Small intestine (tissue), 7 donors: ENCODE results near the gene CUTA. TPM values are rescaled to one million over a fixed set of nuclear protein-coding genes. Genes with fewer than 3 reads are reported as not detected.

Experiments used
- DNase-seq, 2 donors: peaks; one replicate each; pipeline versions ENCODE4 v3.0.0 to v3.0.0-alpha.2; 2013
- FAIRE-seq: peaks from 2 replicates; lab custom pipeline; 2012; peaks lifted over from hg19 to GRCh38; lab: Jason Lieb, UNC
- H3K27ac ChIP-seq, 3 donors: one replicate each; pipeline ENCODE4 v1.5.1; 2013; ENCODE audit warnings: low read length in 2 of 3, mild to moderate bottlenecking in 2 of 3, control low read depth in 1 of 3, inconsistent platforms in 1 of 3, low read depth in 1 of 3, moderate library complexity in 1 of 3
- H3K27me3 ChIP-seq, 3 donors: one replicate each; pipeline ENCODE4 v1.6.1; 2013; ENCODE audit warnings: low read length in 3 of 3, inconsistent platforms in 1 of 3; ENCODE audit not compliant: control insufficient read depth in 3 of 3, insufficient read depth in 3 of 3
- H3K36me3 ChIP-seq, 3 donors: one replicate each; pipeline ENCODE4 v1.6.1; 2013; ENCODE audit warnings: low read length in 3 of 3, inconsistent platforms in 1 of 3, low read depth in 1 of 3, mild to moderate bottlenecking in 1 of 3, moderate library complexity in 1 of 3; ENCODE audit not compliant: control insufficient read depth in 3 of 3, insufficient read depth in 2 of 3
- H3K4me1 ChIP-seq, 3 donors: one replicate each; pipeline ENCODE4 v1.6.1; 2013; ENCODE audit warnings: low read length in 2 of 3, inconsistent platforms in 1 of 3, low read depth in 1 of 3, mild to moderate bottlenecking in 1 of 3, moderate library complexity in 1 of 3; ENCODE audit not compliant: control insufficient read depth in 3 of 3, insufficient read depth in 2 of 3
- H3K4me3 ChIP-seq, 3 donors: one replicate each; pipeline ENCODE4 v1.5.1; 2013; ENCODE audit warnings: low read length in 3 of 3, control low read depth in 1 of 3, inconsistent platforms in 1 of 3, low read depth in 1 of 3, mild to moderate bottlenecking in 1 of 3, moderate library complexity in 1 of 3
- H3K9me3 ChIP-seq, 2 donors: one replicate each; pipeline ENCODE4 v1.6.1; 2013; ENCODE audit warnings: low read depth in 1 of 2, low read length in 1 of 2; ENCODE audit not compliant: control insufficient read depth in 2 of 2, insufficient read depth in 1 of 2
- WGBS, 3 donors: extraction: QIAGEN DNeasy Blood & Tissue Kit; methylation state at CpG; one replicate each; pipeline ENCODE4 v1.1.7; 2013; 5-methylcytosine and 5-hydroxymethylcytosine counted together
- polyA plus RNA-seq, 4 donors: library from polyadenylated mRNA; stranded (reverse) in 3 of 4; unstranded in 1 of 4; fragments of 200-250 nt in 3 of 4; fragments of 120-200 nt in 1 of 4; gene quantifications; one replicate each; pipeline versions ENCODE4 v1.2.1 to v1.2.3, GENCODE V29; 2013
- donor health status: healthy with polysubstance abuse.
- donor health status: control.
- donor health status: control.
- donor health status: Bipolar disorder and iron deficiency.
- donor health status: healthy.

CUTA gene
- polyA plus RNA-seq, 4 donors, result 129 to 255 (median 200) TPM

DNA sequence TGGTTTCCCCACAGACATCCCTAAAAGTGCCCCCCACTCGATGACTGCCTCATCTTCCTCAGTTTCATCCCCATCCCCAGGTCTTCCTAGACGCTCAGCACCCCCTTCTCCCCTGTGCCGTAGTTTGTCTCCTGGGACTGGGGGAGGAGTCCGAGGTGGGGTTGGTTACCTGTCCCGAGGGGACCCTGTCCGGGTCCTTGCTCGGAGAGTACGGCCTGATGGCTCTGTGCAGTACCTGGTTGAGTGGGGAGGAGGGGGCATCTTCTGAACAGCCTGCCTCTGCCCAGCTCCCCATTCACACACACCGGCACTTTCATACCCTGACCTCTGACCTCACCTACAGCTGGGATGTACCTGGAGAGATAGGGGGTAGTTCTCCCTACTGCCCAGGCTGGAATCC, 2.1 kb downstream of the CUTA start:
- Histone ChIP-seq H3K36me3 (peaks cover 0 to 45% (median 13%) of the 10 kb centered on the region in 3 donors), H3K27ac (peak overlapping the region in 1 of 3 donors; percentile 26), H3K4me3 (no peak overlapping the region), H3K27me3 (peaks cover 0 to 6% (median 0%) of the 10 kb centered on the region in 3 donors), H3K4me1 (peaks cover 8 to 36% (median 12%) of the 10 kb centered on the region in 3 donors), H3K9me3 (no peaks in the 10 kb centered on the region)
- DNase-seq (no peak), FAIRE-seq (no peak)
- 72 to 80% (median 76%) methylated on average over 9 of the region's 9 CpGs for WGBS, 3 donors

DNA sequence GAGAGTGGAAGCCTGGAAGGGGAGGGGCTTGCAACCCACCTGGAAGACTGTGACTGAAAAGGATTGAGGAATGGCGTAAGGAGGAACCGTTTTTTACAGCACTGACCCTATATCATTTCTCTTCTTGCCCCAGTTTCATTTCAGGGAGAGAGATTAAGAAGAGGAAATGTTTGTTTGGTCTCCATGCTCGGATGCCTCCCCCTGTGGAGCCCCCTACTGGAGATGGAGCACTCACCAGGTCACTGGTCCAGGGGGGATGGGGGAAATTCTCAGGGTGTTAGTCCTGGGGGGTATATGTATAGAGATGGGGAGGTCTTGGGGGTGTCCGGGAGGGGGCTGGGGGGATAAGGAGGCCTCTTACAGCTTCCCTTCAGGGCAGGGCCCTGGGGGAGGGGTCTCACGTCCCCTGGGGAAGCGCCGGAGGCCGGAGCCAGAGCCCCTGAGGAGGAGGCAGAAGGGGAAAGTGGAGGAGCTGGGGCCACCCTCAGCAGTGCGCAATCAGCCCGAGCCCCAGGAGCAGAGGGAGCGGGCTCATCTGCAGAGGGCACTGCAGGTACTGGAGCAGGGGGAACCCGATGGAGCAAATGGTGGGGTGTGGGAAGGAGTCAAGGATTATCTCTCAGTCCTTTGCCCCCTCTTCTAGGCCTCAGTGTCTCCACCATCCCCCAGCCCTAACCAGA, 3.2 kb downstream of the CUTA start:
- peaks cover 8 to 36% (median 12%) of the 10 kb centered on the region in 3 donors for H3K4me1 ChIP-seq
- no peak for FAIRE-seq
- 71 to 87% (median 77%) methylated on average over 11 to 12 of the region's 12 CpGs for WGBS, 3 donors
- H3K4me3 ChIP-seq, result no peak overlapping the region
- H3K27ac ChIP-seq, result no peak overlapping the region
- no peaks in the 10 kb centered on the region for H3K9me3 ChIP-seq
- peaks cover 0 to 45% (median 13%) of the 10 kb centered on the region in 3 donors for H3K36me3 ChIP-seq
- no peak for DNase-seq
- H3K27me3 ChIP-seq, result peaks cover 0 to 4% (median 0%) of the 10 kb centered on the region in 3 donors

DNA sequence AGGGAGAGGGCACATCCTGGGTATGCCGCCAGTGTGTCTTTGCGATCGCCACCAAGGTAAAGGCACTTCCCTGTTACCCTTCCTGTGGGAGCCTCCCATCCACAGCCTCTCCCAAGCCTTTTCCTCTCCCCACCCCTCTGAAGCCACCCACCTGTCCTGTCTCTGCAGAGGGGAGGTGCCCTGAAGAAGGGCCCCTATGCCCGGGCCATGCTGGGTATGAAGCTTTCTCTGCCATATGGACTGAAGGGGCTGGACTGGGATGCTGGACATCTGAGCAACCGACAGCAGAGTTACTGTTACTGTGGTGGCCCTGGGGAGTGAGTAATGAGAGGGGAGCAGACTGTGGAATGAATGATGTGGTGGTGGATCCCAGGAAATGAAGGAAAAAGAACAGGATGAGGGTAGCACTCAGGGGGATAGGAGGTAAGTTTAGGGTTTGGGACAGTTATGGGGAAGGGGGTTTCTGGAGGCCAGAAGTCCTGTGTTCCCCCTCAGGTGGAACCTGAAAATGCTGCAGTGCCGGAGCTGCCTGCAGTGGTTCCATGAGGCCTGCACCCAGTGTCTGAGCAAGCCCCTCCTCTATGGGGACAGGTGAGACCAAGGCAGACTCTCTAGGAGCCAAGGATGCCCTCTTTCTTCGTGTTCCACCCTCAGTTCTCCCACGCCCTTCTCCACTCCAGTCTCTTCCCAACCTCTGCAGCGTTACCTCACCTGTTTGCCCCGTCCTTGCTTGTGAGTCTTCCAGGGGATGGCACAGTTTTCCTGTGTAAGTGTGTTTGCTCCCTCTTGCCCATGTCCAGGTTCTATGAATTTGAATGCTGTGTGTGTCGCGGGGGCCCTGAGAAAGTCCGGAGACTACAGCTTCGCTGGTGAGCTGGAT, 4.4 kb downstream of the CUTA start:
- FAIRE-seq, result no peak
- H3K27ac ChIP-seq, result no peak overlapping the region
- peaks cover 4 to 31% (median 8%) of the 10 kb centered on the region in 3 donors for H3K4me1 ChIP-seq
- no peaks in the 10 kb centered on the region for H3K27me3 ChIP-seq
- H3K9me3 ChIP-seq, result no peaks in the 10 kb centered on the region
- WGBS, 3 donors, result 80 to 87% (median 86%) methylated on average over 14 of the region's 14 CpGs
- no peak overlapping the region for H3K4me3 ChIP-seq
- peaks cover 0 to 45% (median 13%) of the 10 kb centered on the region in 3 donors for H3K36me3 ChIP-seq
- no peak for DNase-seq

DNA sequence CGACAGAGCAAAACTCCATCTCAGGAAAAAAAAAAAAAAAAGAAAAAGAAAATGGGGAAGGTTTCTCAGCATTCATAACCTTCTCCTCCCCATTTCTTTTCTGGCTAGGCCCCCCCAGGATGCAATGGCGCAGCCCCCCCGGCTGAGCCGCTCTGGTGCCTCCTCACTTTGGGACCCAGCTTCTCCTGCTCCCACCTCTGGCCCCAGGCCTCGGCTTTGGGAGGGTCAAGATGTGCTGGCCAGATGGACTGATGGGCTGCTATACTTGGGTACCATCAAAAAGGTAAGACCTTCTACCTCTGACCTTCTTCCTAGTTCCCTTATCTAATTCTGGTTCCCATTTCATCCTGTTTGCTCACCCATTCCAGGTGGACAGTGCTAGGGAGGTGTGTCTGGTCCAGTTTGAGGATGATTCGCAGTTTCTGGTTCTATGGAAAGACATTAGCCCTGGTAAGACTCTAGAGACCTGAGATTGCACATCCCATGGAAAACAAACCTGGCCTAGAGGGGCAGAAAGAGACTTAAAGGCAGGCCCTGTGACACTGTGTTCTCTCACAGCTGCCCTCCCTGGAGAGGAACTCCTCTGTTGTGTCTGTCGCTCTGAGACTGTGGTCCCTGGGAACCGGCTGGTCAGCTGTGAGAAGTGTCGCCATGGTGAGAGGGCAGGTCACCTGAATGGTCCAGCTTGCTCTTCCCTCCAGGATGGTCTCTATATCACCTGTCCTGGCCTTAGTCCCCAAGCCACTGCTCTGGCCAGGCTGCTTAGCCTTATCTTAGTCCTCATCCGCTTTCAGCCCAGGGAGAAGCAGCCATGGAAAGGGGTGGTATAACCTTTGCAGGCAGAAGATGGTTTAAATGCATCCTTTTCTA, 5.5 kb downstream of the CUTA start:
- Histone ChIP-seq H3K27ac (peak overlapping the region in 1 of 3 donors; percentile 0), H3K4me3 (no peak overlapping the region), H3K9me3 (no peaks in the 10 kb centered on the region), H3K27me3 (no peaks in the 10 kb centered on the region), H3K36me3 (peaks cover 0 to 45% (median 13%) of the 10 kb centered on the region in 3 donors), H3K4me1 (peaks cover 3 to 29% (median 8%) of the 10 kb centered on the region in 3 donors)
- FAIRE-seq, result no peak
- no peak for DNase-seq
- WGBS, 3 donors, result 90 to 95% (median 93%) methylated on average over 10 of the region's 10 CpGs

DNA sequence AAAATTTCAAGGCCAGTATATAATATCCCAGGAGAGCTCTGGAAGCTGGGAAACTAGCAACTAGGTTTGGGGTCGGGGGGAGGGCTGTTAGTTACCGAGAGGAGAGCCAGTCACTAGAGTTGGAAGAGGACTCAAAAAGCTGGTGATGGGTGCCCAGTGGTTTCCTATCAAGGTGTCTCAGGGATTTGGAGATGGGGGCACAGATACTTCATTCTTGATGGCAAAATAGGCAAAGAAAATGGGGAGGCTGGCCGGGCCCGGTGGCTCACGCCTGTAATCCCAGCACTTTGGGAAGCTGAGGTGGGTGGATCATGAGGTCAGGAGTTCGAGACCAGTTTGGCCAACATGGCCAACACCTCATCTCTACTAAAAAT, 6.3 kb downstream of the CUTA start:
- 61 to 63% (median 61%) methylated on average over 6 of the region's 6 CpGs for WGBS, 3 donors
- Histone ChIP-seq H3K4me3 (peak overlapping the region in 2 of 3 donors; percentile 73 to 87), H3K27me3 (no peaks in the 10 kb centered on the region), H3K9me3 (no peaks in the 10 kb centered on the region), H3K36me3 (peaks cover 0 to 46% (median 13%) of the 10 kb centered on the region in 3 donors), H3K27ac (peak overlapping the region; percentile 61 to 90 (median 66)), H3K4me1 (peaks cover 3 to 22% (median 5%) of the 10 kb centered on the region in 3 donors)
- FAIRE-seq (no peak), DNase-seq (no peak)

DNA sequence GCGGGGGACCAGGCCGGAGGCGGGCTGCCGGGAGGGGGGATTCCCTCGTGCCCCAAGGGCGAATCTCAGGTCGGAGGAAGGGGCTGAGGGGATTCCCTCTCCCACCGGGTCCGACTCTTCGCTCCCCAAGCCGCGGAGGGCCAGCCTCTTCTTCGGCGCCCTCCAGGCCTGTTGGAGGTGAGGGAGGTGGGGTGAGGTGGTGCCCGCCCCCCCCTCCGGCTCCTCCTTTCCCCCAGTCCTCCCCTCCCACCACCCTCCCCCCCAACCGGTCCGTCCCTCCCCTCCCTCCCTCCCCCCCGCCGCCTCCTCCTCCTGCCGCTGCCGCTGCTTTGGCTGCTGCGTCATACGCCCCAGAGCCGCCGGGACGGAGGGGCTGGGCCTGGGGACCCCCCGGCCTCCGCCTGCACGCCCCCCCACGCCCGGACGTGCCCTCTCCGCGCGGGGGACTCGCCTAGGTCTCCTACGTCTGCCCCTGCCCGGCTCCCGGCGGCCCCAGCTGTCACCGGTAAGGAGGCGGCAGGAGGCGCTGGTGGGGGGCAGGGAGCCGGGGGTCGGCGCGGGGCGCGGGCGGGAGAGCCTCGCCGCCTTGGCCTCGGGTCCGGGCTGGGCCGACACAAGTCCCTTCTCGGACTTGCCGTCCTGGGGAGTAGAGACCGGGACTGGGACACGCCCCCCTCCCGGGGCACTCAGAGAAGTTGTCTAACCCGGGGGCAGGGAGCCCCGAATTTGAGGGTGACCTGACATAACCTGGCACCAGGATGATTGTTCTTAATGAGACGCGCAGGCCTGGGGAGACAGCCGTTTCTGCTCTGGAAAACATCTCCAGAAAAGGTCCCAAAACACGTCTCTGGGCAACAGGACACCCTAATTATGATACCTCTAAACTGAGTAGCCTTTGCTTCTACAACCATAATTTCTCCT, 6.9 kb downstream of the CUTA start, which contains the start of gene PHF1:
Gene PHF1 (plus strand): TSS at position 304 of the 921 bp plus-strand sequence. CDS start 1,250 bp downstream, outside the sequence.
- Histone ChIP-seq H3K27ac (peak within 1 kb of the TSS; percentile 84 to 100 (median 95)), H3K4me1 (peaks cover 0 to 20% (median 3%) of the 10 kb centered on the region in 3 donors), H3K4me3 (peak within 1 kb of the TSS; percentile 77 to 87 (median 82)), H3K9me3 (no peaks in the 10 kb centered on the region), H3K27me3 (no peaks in the 10 kb centered on the region), H3K36me3 (peaks cover 0 to 48% (median 13%) of the 10 kb centered on the region in 3 donors)
- no peak for FAIRE-seq
- DNase-seq, result peak; percentile 73 to 79
- WGBS, 3 donors, result 0 to 1% (median 1%) methylated on average over 28 to 63 of the region's 67 CpGs

DNA sequence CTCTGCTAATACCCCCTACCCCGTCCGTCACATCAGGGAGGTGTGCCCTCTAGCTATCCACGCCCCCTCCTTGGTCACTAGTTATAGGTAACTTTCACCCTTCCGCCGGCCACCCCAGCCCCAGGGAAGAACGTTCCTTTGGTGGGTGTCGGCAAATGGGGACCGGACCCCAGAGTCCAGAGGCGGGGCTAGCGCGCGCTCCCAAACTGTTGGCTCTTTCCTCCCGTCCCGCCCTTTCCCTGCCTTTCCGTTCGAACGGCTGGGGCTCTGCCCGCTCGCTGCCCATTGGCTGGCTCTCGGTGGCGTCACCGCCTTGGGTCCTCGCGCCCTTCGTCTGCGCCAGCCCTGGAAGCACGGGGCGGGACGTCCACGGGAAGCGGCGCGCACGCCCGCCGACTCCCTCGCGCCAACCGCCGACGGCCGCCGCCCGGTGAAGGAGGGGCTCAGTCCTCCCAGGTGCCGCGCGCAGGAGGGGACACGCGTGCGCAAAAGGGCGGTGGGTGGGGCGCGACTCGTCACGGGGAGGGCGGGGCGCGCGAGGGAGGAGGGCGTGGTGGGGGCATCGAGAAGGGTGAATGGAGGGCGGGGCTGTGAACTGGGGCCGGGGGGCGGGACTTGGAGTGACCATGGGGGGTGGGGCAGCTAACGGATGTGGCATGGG, 7.7 kb downstream of the CUTA start:
- peaks cover 0 to 47% (median 11%) of the 10 kb centered on the region in 3 donors for H3K36me3 ChIP-seq
- FAIRE-seq, result no peak

More for the DNA sequence above, 7.7 kb downstream of the CUTA start:
- peak; percentile 98 to 99 for DNase-seq
- peak overlapping the region; percentile 77 to 87 (median 82) for H3K4me3 ChIP-seq
- peaks cover 0 to 15% (median 3%) of the 10 kb centered on the region in 3 donors for H3K4me1 ChIP-seq
- H3K27ac ChIP-seq, result peak overlapping the region; percentile 84 to 100 (median 95)
- no peaks in the 10 kb centered on the region for H3K9me3 ChIP-seq
- H3K27me3 ChIP-seq, result no peaks in the 10 kb centered on the region
- WGBS, 3 donors, result 0 to 1% (median 1%) methylated on average over 48 to 65 of the region's 65 CpGs
